GM19240 (cell line): ENCODE results near the gene DNAH8.
A peak's percentile ranks its signal among the peaks of the same experiment; 100 is the strongest.
"Not testable (repeated sequence)": the region's sequence is repeated elsewhere in the genome, so short reads cannot be mapped to it uniquely, and the experiment has no call there.

Experiments used
- DNase-seq: peaks from one replicate; pipeline ENCODE4 v3.0.0; 2011; ENCODE audit warnings: low spot score; ENCODE audit not compliant: insufficient read length

DNAH8 gene

GRCh38 chr6:38715016-38715689 is at the start of gene DNAH8:
DNAH8 (plus strand) TSS chr6:38715311; CDS start chr6:38722810, 7,499 bp downstream.
- no peak for DNase-seq

GRCh38 chr6:38671885-38672467 is 43.1 kb upstream of the DNAH8 start:
- DNase-seq = peak; percentile 43

- no peak for DNase-seq
Observed at GRCh38 chr6:38673397-38674165, 41.5 kb upstream of the DNAH8 start.

- no peak for DNase-seq
Observed at GRCh38 chr6:38676236-38676973, 38.7 kb upstream of the DNAH8 start.

GRCh38 chr6:38676974-38677544 is 38.1 kb upstream of the DNAH8 start:
- no peak for DNase-seq

GRCh38 chr6:38678178-38678760 is 36.8 kb upstream of the DNAH8 start:
- no peak for DNase-seq

- DNase-seq = no peak
Observed at GRCh38 chr6:38679668-38680067, 35.4 kb upstream of the DNAH8 start.

- no peak for DNase-seq
Observed at GRCh38 chr6:38681850-38682249, 33.3 kb upstream of the DNAH8 start.

- no peak for DNase-seq
Observed at GRCh38 chr6:38684237-38684636, 30.9 kb upstream of the DNAH8 start.

- DNase-seq = no peak
Observed at GRCh38 chr6:38684904-38685303, 30.2 kb upstream of the DNAH8 start.

GRCh38 chr6:38686270-38687042 is 28.7 kb upstream of the DNAH8 start:
- DNase-seq = no peak

GRCh38 chr6:38687043-38687353 is 28.1 kb upstream of the DNAH8 start:
- no peak for DNase-seq

- no peak for DNase-seq
Observed at GRCh38 chr6:38687549-38687948, 27.6 kb upstream of the DNAH8 start.

GRCh38 chr6:38688579-38689087 is 26.5 kb upstream of the DNAH8 start:
- DNase-seq = no peak

- DNase-seq = no peak
Observed at GRCh38 chr6:38695227-38695900, 19.7 kb upstream of the DNAH8 start.

GRCh38 chr6:38695933-38696332 is 19.2 kb upstream of the DNAH8 start:
- no peak for DNase-seq

- no peak for DNase-seq
Observed at GRCh38 chr6:38696345-38696744, 18.8 kb upstream of the DNAH8 start.

- DNase-seq = no peak
Observed at GRCh38 chr6:38697846-38698245, 17.3 kb upstream of the DNAH8 start.

GRCh38 chr6:38699702-38700101 is 15.4 kb upstream of the DNAH8 start:
- not testable (repeated sequence) for DNase-seq

GRCh38 chr6:38701551-38701950 is 13.6 kb upstream of the DNAH8 start:
- no peak for DNase-seq
